GM13977 (cell line): Measurements from ENCODE around the gene FECH.
"Not testable (repeated sequence)": the region's sequence is repeated elsewhere in the genome, so short reads cannot be mapped to it uniquely, and the experiment has no call there.

ENCODE experiments used
- DNase-seq: peaks from one replicate; pipeline ENCODE4 v3.0.0; 2012; ENCODE audit warnings: low spot score
- CTCF ChIP-seq: IDR thresholded peaks from 2 replicates; pipeline ENCODE4 v1.5.1; 2012; ENCODE audit warnings: mild to moderate bottlenecking, control low read depth; ENCODE audit not compliant: insufficient read depth; ENCODE audit errors: extremely low read depth, missing control alignments
- in situ Hi-C: fragments of 300-500 bp; cut with MboI; formaldehyde crosslinking; loops from one replicate; pipeline ENCODE4 v1.12.0; 2022; ENCODE audit warnings: low sequenced_read_pairs, low pct_unique_long_range_greater_than_20kb, mixed read lengths, inconsistent platforms; ENCODE audit not compliant: unreplicated experiment

The FECH gene

GRCh38 chr18:57527556-57528229, 58.8 kb downstream of the FECH start:
- no peak for TF ChIP-seq CTCF
- in situ Hi-C loops, result no loop called here
- no peak for DNase-seq

GRCh38 chr18:57523171-57523956, 63.1 kb downstream of the FECH start:
- no peak for TF ChIP-seq CTCF
- in situ Hi-C loops, result no loop called here
- DNase-seq, result peak; percentile 22

- DNase-seq, in situ Hi-C loops: not testable (repeated sequence)
These were observed 64.2 kb downstream of the FECH start for GRCh38 chr18:57522348-57522747.

GRCh38 chr18:57519668-57520424, 66.7 kb downstream of the FECH start:
- TF ChIP-seq CTCF, result no peak
- in situ Hi-C loops, result no loop called here
- no peak for DNase-seq

- TF ChIP-seq CTCF, result no peak
- in situ Hi-C loops, result no loop called here
- no peak for DNase-seq
These were observed 68.0 kb downstream of the FECH start for GRCh38 chr18:57518533-57518932.

- no peak for TF ChIP-seq CTCF
- DNase-seq, result no peak
- in situ Hi-C loops, result no loop called here
These were observed 70.4 kb downstream of the FECH start for GRCh38 chr18:57516056-57516455.
